ENCODE measurements around the gene FBN2. TPM values are rescaled to one million over a fixed set of nuclear protein-coding genes. Genes with fewer than 3 reads are reported as not detected.

Gene FBN2
- total and polyA plus RNA-seq, 12 donors: 2.9 to 28.9 (median 13.5) TPM

GRCh38 chr5:128493657-128494329 is 44.3 kb downstream of the FBN2 start:
- intact Hi-C loops (cut with DNase I): loop anchor here in 2 of 10 donors (5.0 to 10.0 kb wide), 3 partner anchors 99 to 221 kb away; no protein-coding TSS in a partner anchor
- H3K36me3 ChIP-seq: no peaks in the 10 kb centered on the region
- ATAC-seq (peak in 5 of 8 donors; percentile 71 to 87 (median 78)), DNase-seq (no peak)
- H3K4me1 ChIP-seq: peaks cover 0 to 21% (median 5%) of the 10 kb centered on the region in 9 donors
- H3K27ac ChIP-seq: peak overlapping the region in 1 of 10 donors; percentile 54
- peaks cover 0 to 17% (median 0%) of the 10 kb centered on the region in 11 donors for H3K9me3 ChIP-seq
- no peaks in the 10 kb centered on the region for H3K27me3 ChIP-seq
- no peak overlapping the region for H3K4me3 ChIP-seq
- 78 to 90% methylated on average over 4 of the region's 4 CpGs for WGBS, 2 donors
- TF ChIP-seq CTCF (IDR thresholded peaks at IDR 0.05): peak in 1 of 9 donors; percentile 11

GRCh38 chr5:128491291-128491690 is 46.8 kb downstream of the FBN2 start:
- ATAC-seq (peak in 3 of 8 donors; percentile 44 to 73 (median 69)), DNase-seq (no peak)
- H3K4me1 ChIP-seq: peaks cover 0 to 14% (median 5%) of the 10 kb centered on the region in 9 donors
- H3K27me3 ChIP-seq: no peaks in the 10 kb centered on the region
- no peaks in the 10 kb centered on the region for H3K36me3 ChIP-seq
- H3K4me3 ChIP-seq: no peak overlapping the region
- 12 to 22% methylated on average over 3 of the region's 3 CpGs for WGBS, 2 donors
- intact Hi-C loops (cut with DNase I): loop anchor here in 2 of 10 donors (5.0 to 10.0 kb wide), 3 partner anchors 96 to 219 kb away; no protein-coding TSS in a partner anchor
- H3K9me3 ChIP-seq: peaks cover 0 to 20% (median 0%) of the 10 kb centered on the region in 11 donors
- no peak for TF ChIP-seq CTCF (IDR thresholded peaks at IDR 0.05)
- H3K27ac ChIP-seq: no peak overlapping the region

- Histone ChIP-seq H3K4me1 (peaks cover 0 to 14% (median 5%) of the 10 kb centered on the region in 9 donors), H3K27me3 (no peaks in the 10 kb centered on the region), H3K27ac (no peak overlapping the region), H3K9me3 (peaks cover 0 to 20% (median 0%) of the 10 kb centered on the region in 11 donors), H3K4me3 (no peak overlapping the region), H3K36me3 (no peaks in the 10 kb centered on the region)
- intact Hi-C loops (cut with DNase I): loop anchor here in 2 of 10 donors (5.0 to 10.0 kb wide), 3 partner anchors 96 to 218 kb away; no protein-coding TSS in a partner anchor
- DNase-seq (no peak), ATAC-seq (no peak)
- no peak for TF ChIP-seq CTCF (IDR thresholded peaks at IDR 0.05)
- 65 to 79% methylated on average over 1 of the region's 1 CpG for WGBS, 2 donors
Measured at GRCh38 chr5:128490761-128491160, 47.3 kb downstream of the FBN2 start.

- H3K4me3 ChIP-seq: no peak overlapping the region
- H3K27me3 ChIP-seq: no peaks in the 10 kb centered on the region
- H3K36me3 ChIP-seq: no peaks in the 10 kb centered on the region
- H3K4me1 ChIP-seq: peaks cover 0 to 14% (median 5%) of the 10 kb centered on the region in 9 donors
- H3K9me3 ChIP-seq: peaks cover 0 to 7% (median 0%) of the 10 kb centered on the region in 11 donors
- intact Hi-C loops (cut with DNase I): no loop called here
- TF ChIP-seq CTCF (IDR thresholded peaks at IDR 0.05): no peak
- ATAC-seq (no peak), DNase-seq (no peak)
- WGBS, 2 donors: 70 to 81% methylated on average over 3 of the region's 3 CpGs
- H3K27ac ChIP-seq: no peak overlapping the region
Measured at GRCh38 chr5:128487041-128487440, 51.0 kb downstream of the FBN2 start.

Data from heart right ventricle (tissue), 16 donors.